NCI-H1436 (cell line): Measurements from ENCODE around the gene RWDD2A.
A peak's percentile ranks its signal among the peaks of the same experiment; 100 is the strongest.
"Not testable (repeated sequence)": the region's sequence is repeated elsewhere in the genome, so short reads cannot be mapped to it uniquely, and the experiment has no call there.

Source experiments
- DNase-seq: peaks from one replicate; lab custom pipeline; 2025; lab: John Stamatoyannopoulos, UW

Gene RWDD2A

DNA sequence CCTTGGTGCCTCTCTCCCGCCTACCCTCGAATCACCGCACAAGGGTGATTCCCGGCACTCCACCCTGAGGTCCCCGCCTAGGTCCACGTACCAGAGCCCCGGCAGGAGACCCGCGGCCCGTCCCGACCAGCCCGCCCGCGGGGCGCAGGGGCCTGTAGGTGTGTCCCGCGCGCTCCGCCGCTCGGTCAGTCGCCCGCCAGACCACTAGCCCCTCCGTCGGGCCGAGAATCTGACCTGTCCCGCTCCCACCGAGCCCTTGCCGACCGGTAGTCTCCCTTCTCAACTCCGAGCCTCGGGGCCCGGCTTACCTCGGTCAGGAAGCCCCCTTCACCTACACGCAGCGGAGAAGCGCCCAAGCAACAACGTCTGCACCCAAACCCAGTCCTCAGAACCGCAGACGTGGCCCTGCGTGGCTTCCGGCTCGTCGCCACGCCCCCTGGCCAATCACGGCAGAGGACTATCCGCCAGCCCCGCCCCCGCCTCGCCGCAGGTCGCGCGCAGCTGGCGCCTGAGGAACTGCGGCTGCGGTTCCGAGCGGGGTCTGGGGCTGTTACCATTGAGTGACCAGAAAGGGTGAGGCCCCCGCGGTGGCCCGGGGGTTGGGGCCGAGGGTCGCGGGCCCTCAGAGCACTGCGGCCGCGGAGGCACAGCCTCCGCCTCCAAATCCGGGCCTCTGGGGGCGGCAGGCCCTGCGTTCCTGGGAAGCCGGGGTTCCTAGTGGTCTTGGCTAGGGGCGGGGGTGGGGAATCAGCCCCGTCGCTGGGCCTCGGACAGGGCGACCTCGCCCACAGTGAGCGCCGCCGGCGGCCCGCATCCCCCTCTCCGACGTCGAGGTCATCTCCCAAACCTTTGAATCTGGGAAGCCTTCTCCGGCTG is at the start of gene RWDD2A, which contains the start of gene PGM3:
RWDD2A (plus strand) TSS at position 487 of the 876 bp plus-strand sequence. CDS start 1,095 bp downstream, outside the sequence.
PGM3 (minus strand) TSS at position 395 of the 876 bp plus-strand sequence. CDS start 2,253 bp downstream, outside the sequence.
- peak; percentile 73 for DNase-seq

DNA sequence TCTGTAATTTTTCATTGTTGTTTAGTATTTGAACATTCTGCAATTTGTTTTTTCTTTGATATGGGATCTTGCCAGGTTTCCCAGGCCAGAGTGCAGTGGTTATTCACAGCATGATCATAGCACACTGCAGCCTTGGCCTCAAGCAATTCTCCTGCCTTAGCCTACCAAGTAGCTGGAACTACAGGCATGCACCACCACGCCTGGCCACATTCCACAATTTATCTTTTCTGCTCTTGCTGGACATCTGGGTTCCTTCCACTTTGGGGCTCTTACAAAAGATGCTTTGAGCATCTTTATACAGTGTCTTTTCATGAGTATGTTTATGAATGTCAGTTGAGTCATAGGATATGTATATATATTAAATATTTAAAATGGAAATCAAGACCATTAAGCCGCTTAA is 42.0 kb upstream of the RWDD2A start:
- DNase-seq: no peak

DNA sequence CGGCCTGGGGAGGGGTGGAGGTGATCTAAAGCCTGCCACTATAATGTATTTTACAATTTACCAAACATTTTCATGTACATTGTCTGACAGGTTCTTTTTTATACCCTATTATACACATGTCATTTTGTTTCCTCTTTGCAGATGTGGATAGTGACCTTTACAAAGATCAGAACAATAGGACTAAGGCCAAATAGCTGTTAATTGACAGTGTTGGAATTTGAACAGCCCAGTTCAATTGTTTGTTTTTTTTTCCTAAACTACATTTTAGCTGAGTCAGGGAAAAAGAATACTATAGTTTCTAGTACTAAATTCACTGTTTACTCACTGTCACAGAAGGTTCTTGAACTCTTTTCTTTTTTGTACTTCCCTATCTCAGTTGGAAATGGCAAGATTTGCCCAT is 40.2 kb upstream of the RWDD2A start:
- DNase-seq: no peak

DNA sequence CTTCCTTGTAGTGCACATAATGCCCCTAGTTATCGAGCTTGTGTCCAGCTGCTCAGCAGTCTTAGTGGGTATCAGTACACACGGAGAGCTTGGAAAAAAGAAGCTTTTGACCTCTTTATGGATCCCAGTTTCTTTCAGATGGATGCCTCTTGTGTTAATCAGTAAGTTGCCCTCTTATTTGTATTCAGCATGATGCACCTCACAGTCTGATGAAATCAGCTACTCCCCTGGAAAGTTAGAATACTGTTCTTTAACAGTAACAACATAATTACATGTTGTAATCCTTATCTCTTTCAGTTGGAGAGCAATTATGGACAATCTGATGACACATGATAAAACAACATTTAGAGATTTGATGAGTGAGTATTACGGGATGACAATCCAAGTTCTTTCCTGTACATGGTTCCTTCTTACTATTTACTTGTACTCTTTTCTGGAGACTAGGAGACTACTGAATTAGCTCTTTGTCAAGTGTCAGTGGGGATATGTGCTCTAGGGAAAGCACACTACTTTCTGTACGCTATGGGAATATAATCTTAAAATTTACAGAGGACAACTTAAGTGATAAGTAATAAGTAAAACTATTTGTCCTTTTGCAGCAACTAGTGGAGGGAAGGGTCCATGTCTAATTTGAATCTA is 39.2 kb upstream of the RWDD2A start:
- no peak for DNase-seq

DNA sequence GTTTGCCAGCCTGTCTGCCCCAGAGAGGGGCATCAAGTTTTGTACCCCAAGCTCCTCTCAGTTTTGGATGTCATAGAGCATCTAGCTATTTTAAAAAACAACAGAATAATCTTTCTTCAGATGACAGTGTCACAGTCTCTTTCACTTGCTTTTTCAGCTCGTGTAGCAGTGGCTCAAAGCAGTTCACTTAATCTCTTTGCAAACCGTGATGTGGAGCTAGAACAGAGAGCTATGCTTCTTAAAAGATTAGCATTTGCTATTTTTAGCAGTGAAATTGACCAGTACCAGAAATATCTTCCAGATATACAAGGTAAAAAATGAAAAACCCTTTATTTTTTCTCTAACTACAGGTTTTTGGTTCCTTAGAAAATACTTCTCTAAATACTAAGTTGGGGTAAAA is 37.4 kb upstream of the RWDD2A start:
- DNase-seq: no peak

DNA sequence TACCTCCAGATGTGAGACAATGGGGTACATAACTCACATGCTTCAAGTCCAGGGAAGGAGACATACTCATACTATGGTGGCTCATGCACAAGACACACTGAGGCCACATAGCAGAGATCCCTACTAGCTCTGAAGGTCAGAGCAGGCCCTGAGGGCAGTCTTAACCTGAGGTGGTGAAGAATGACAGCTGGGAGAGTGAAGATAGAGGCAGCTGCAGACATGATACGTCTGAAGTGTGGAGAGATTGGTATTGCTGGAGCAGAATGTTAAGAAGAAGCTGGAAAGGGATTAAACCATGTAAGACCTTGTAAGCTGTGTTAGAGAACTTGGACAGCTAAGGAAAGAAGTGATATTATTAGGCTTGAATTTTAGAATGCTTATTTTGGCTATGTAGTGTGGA is 33.0 kb upstream of the RWDD2A start:
- no peak for DNase-seq

DNA sequence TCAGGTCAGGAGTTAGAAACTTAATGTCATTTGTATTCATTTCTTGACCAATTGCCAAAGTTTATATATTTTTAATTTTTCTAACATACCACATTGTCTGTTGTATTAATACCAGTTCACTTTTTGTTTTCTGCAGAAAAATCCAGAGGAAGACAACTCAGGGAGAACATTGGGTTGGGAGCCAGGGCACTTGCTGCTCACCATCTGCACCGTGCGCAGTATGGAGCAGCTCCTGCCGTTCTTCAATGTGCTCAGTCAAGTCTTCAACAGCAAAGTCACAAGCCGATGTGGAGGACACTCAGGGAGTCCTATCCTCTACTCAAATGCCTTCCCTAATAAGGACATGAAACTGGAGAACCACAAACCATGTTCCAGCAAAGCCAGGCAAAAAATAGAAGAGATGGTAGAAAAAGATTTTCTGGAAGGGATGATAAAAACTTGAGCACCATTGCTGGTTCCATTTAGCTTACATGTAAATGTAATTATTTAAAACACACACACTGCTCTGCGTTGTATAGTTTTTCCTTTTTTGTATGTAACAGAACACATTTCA is 25.4 kb upstream of the RWDD2A start:
- DNase-seq: no peak

DNA sequence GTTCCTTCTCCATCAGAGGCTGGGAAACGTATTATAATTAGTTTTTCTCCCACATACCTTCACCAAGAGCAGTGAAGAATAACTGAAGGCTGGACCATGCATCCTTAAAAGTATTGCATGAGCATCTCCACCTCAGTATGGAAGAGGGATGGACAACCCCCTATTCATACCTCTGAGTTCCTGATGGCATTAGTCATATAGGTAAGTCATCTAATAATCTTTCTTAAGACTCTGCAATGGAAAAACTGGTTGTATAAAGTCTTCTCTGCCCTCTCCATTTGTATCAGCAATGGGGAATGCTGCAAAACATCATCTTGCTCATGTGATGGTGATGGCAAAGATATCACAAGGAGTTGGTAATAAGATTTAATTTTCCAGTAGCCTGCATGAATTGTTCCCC is 24.6 kb upstream of the RWDD2A start:
- no peak for DNase-seq

DNA sequence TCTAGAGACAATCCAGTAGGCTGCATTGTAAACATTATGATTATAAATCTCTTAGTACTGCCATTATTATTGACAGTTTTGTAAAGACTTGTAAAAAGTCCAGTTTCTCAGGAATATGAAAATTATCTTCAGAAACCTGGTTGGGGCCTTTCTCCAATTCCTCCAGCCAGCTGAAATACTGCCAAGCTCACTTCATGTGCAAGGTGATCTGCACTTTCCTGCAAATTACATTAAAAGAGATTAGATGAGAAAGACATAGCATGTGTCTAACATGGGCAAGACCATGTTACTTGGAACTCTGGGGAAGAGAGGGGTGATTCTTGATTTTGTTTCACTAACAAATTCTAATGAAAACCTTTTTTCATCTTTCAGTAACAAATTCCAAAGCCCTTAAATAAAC is 24.1 kb upstream of the RWDD2A start:
- DNase-seq: no peak

DNA sequence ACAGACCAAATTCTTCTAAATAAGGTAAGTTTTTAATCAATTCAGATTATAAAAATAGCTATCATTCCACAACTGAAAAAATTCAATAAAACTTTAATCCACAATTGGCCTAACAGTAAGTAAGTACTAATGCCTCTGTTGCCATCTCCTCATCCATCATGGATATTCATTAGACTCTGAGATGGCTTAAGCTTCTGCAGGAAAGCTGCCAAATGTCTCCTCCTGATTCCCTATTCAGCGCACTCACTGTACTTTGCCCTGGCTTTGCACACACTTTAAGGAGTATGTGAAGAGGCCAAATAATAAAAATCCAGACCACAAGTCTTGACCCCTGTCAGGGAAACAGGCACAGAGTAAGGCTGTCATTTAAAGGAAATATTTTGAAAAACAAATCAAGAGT is 23.6 kb upstream of the RWDD2A start:
- DNase-seq: no peak

DNA sequence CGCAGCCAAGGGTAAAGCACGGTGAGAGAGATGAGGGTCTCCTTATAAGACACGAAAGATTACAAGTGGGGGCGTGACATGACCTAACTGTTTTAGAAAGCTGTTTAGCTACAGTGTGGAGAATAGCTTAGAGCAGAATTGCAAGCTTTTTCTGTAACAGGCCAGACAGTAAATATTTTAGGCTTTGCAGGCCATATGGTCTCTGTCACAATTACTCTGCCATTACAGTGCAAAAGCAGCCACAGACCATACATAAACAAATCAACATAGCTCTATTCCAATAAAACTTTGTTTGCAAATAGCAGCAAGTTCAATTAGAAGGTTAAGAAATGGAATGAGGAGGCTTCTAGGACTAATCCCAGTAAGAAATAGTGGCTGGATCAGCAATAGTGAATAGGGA is 16.9 kb upstream of the RWDD2A start:
- DNase-seq: no peak

DNA sequence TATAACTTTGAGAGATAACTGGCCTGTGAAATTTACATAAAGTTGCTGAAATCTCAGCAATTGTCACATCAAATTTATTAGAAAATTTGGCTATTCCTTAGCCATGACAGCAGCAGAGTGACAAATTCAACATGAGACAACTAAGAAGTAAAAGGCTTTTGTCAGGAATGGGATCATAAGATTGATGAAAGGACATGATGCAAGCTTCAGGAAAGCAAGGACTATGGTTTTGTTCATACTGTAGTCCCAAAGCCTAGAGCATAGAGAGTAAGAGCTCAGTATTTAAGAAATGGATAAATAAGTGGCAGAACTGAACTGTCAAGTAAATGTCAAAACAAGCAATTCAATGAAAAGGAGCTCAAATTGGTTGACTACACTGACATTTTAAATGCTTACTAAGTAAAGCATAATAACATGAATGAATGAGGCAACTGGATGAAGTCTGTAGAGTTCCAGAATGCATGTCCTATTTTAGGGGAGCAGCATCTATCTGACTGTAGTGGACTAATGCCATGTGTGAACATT is 12.7 kb upstream of the RWDD2A start:
- no peak for DNase-seq

DNA sequence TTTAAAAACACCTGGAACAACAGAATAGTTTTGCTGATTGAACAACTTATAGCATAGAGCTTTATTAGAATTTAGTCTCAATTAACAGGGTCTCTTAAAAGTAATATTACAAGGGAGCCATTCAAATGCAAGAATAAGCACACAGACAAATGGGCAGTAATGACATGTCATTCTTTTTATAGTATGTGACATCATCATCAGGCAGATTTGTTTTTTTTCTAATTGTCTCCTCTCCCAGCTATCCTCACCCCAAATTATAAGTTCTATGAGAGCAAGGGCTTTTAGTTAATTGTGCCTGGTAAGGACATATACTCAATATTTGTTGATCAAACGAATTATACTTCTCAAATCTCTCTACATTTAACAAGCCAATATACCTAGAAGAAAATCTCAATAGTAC is 11.0 kb upstream of the RWDD2A start:
- DNase-seq: no peak

DNA sequence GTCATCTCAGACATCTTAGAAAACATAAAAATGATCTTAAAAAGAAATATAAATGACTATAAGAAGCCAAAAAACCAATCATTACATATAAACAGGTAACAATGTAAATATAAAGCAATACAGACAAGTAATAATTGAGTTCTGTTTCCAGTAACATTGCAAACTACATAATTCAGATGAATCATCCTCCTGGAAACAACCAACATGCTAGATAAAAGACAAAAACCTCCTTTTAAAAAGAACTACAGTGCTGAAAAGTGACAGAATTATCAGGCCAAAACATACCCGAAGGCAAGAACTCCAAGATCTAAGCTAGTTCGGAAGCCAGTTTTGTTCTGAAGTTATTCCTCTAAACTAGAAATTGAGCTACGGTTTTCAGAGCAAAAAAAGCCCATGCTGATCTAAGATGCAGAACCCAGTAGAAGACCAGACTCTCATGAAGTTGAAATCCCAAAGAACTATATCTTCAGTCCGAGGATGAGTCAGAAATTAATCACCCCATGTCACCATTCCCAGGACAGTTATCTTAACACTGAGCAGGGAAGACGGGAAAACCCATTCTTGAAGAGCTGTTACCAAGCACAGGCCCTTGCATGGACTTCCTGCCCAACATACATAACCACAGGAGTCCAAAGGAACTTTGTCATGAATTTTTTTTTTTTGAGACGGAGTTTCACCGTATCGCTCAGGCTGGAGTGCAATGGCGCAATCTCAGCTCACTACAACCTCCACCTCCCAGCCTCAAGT is 9.9 kb upstream of the RWDD2A start:
- DNase-seq: no peak

DNA sequence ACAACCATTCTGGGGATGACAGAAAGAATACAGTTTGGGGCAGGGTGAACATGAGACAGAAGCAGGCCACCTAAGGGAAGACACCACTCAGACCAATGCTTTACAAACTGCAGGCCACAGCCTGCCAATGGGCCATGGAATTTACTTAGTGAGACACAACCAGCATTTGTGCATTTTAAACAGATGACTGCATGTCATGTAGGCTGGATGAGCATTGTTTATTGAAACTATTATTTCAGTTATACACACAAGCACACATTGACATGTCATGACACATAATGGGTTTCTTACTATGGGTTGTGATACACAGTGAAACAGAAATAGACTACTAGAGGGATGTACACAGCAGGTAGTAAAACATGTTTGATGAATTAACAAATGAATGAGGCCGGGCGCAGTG is 8.1 kb upstream of the RWDD2A start:
- DNase-seq: no peak

DNA sequence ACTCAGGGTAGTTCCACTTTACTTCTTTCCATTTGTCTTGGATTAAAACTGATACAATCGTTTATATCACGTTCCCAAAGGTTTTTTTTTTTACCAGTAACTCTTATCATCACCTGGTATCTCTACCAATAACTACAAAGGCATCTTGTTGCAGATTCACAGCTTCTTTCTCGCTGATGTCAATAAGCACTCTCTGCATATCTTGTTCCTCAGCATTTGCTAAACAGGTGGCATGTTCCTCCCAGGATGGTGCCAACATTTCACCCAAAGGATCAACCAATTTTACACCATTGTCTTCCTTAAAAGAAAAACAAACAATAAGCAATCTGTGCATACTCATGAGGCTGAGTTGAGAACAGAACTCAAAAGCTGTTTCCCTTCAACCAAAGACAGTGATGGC is 4.7 kb upstream of the RWDD2A start:
- DNase-seq: no peak

DNA sequence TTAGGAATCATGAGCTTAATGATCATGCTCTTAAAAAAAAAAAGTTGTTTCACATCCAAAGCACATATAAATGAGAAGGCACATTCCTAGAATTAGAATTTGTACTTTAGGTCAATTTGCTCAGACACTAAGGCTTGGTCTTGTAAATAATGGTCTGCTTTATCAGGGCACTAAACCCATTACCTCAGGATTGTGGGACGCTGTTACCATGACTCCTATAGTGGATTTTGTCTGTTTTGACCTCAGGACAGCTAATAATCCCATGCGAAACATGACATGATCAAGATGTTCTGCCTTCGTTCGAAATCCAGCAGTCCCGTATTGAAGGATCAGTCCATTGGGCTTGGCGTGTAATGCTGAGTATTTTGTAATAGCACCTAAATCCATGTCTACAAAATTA is 2.5 kb upstream of the RWDD2A start:
- DNase-seq: no peak

DNA sequence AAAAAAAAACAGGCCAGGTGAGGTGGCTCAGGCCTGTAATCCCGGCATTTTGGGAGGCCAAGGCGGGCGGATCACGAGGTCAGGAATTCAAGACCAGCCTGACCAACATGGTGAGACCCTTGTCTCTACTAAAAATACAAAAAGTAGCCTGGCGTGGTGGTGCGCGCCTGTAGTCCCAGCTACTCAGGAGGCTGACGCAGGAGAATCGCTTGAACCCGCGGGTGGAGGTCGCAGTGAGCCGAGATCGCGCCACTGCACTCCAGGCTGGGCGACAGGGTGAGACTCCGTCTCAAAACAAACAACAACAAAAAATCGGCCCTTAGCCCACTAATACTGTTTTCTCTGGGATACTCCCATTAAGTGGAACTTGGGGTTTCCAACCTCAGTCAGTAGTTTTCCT is 1.2 kb upstream of the RWDD2A start:
- DNase-seq: not testable (repeated sequence)

DNA sequence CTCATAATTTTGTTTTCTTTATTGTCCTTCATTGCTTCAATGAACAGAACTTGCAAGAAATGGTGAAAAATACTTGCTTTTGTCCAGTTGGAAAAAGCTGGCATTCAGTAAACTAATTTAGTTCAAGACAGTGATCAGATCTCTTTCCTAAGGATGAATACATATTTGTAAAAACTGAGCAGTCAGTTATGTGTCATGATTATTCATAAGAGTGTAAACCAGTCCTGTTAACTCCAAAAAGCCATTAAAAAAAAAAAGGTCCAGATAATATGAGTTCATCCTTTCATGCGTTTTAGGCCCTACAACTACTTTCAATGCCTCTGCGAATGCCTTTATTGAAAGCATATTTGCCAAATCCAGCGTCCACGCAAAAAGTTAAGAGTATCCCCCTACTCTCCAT is 701 bp upstream of the RWDD2A start:
- DNase-seq: no peak

DNA sequence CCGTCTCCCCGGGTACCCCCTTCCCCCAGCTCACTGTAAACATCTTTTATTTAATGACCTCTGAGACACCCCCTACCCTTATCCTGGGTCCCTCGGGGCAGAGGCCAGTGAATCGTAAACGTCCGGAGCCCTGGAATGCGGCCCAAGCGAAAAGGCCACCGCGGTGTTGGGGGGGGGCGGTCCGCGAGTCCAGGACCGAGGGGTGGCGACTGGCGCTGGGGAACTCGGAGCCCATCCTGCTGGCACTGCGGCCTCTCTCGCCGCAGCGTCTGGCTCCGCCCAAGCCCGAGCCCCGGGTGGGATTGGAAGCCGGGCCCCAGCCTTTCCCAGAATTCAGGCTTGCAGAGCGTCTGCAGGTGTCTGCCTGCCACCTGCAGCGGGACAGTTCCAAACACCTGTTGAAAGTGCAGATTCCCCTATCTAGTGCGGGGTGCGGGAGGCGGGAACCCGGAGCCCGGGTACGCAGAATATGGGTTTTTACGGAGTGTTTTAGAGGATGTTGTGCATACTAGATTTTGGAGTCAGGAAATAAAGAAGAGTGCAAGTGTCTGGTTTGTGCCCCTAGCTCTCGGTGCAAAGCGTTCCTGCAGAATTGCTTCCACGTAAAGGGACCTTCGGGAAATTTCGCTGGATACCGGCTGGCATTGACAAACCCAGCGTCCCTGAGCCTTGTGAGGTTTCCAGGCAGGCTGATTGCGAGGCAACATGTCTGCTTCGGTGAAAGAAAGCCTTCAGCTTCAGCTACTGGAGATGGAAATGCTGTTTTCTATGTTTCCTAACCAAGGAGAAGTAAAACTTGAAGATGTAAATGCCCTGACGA is 800 bp downstream of the RWDD2A start:
- DNase-seq: peak; percentile 1

DNA sequence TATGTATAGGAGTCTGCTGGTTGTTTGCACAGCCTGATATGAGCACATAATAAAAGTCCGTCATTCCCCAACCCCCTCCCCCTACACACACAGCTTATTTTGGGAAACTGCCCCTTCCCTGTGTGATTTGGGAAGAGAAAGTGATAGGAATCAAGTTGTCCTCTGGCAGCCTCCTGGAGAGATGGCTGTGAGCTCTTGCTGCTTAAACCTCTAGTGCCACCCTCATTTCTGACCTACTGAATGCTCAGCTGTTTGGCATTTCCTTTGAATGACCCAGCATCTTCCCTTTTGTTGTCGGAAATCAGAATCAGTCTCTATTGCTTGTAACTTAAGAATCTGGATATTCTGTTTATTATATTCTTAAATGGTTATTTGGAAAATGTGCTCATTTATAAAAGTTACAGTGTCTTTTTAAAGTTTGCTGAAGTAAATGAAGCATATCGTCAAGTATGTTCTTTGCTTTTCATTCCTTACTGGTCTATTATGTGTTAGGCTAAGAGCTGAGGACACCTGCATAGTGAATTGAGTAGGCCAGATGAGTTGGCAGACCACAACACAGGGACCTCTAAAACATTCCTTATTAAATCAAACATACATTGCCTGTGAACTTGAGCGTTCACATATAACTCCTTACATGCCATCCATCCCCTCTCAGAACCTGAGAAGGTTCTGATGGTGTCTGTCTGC is 5.5 kb downstream of the RWDD2A start:
- no peak for DNase-seq
